ENCODE data around the gene PRR23B.

GRCh38 chr3:138975351-138975750, 45.4 kb downstream of the PRR23B start:
- TF ChIP-seq POLR2A (IDR thresholded peaks at IDR 0.05; ENCODE audit: low read length) (no peak), GATA1 (IDR thresholded peaks at IDR 0.05; ENCODE audit: low read depth, low read length) (no peak)
